Breast epithelium (tissue), 3 donors: Measurements from ENCODE around the gene MFSD6.

Source experiments
- CTCF ChIP-seq, 3 donors: fragments of 450-650 bp; IDR thresholded peaks; one replicate each; pipeline ENCODE4 v1.5.1; 2016 to 2017; ENCODE audit warnings: antibody characterized with exemption in 3 of 3, mild to moderate bottlenecking in 3 of 3, moderate library complexity in 3 of 3
- POLR2A ChIP-seq: fragments of 450-650 bp; IDR thresholded peaks from one replicate; pipeline ENCODE4 v1.6.1; 2016; ENCODE audit warnings: antibody characterized with exemption, mild to moderate bottlenecking, moderate library complexity
- POLR2AphosphoS5 ChIP-seq, 3 donors: sonication (generic); formaldehyde crosslinking; IDR thresholded peaks; one replicate each; pipeline ENCODE4 v1.6.1; 2017; ENCODE audit warnings: antibody characterized with exemption in 3 of 3

GRCh38 chr2:190465060-190465459 lies 56.9 kb downstream of the MFSD6 start:
- TF ChIP-seq POLR2A (no peak), CTCF (IDR thresholded peaks at IDR 0.05) (no peak), POLR2AphosphoS5 (IDR thresholded peaks at IDR 0.05) (no peak)
